Ascending aorta (tissue), 2 donors: ENCODE results near the gene HM13. TPM values are rescaled to one million over a fixed set of nuclear protein-coding genes. Genes with fewer than 3 reads are reported as not detected.
"Not testable (repeated sequence)": the region's sequence is repeated elsewhere in the genome, so short reads cannot be mapped to it uniquely, and the experiment has no call there.

ENCODE experiments used
- DNase-seq, 2 donors: peaks; one replicate each; pipeline ENCODE4 v3.0.0-alpha.2; 2019; ENCODE audit warnings: low spot score in 2 of 2
- H3K27ac ChIP-seq, 2 donors: fragments of 200-600 bp; sonication (generic); one replicate each; pipeline ENCODE4 v1.5.1; 2016 to 2017; ENCODE audit warnings: mild to moderate bottlenecking in 1 of 2
- H3K27me3 ChIP-seq: fragments of 200-600 bp; sonication (generic); one replicate; pipeline ENCODE4 v1.5.1; 2017
- H3K36me3 ChIP-seq, 2 donors: fragments of 200-600 bp; sonication (generic); one replicate each; pipeline ENCODE4 v1.5.1; 2016
- H3K4me1 ChIP-seq, 2 donors: fragments of 200-600 bp; sonication (generic); one replicate each; pipeline ENCODE4 v1.5.1; 2016 to 2017; ENCODE audit warnings: mild to moderate bottlenecking in 1 of 2
- H3K4me3 ChIP-seq, 2 donors: fragments of 200-600 bp; sonication (generic); one replicate each; pipeline ENCODE4 v1.5.1; 2016 to 2017; ENCODE audit warnings: mild to moderate bottlenecking in 1 of 2
- H3K9me3 ChIP-seq, 2 donors: fragments of 200-600 bp; sonication (generic); one replicate each; pipeline ENCODE4 v1.5.1; 2016
- intact Hi-C: fragments of 100-400 bp; cut with DNase I; formaldehyde crosslinking; loops from one replicate; pipeline ENCODE4 v1.15.1; 2023
- total RNA-seq: library from RNA; depleted of rRNA; stranded (reverse); fragments of >200 nt; gene quantifications from one replicate; pipeline ENCODE4 v1.1.0, GENCODE V29; 2016
- TF ChIP-seq, protein P1 (sequence below), 3 experiments: fragments of 200-600 bp in 2 of 3; fragments of 450-650 bp in 1 of 3; sonication (generic) in 2 of 3; IDR thresholded peaks; one replicate each; pipeline ENCODE4 v1.5.1; 2016 to 2019; ENCODE audit warnings: antibody characterized with exemption in 3 of 3, mild to moderate bottlenecking in 1 of 3, moderate library complexity in 1 of 3

Gene HM13
- total RNA-seq, 1 donor from 2014 or later, result 84.9 TPM

DNA sequence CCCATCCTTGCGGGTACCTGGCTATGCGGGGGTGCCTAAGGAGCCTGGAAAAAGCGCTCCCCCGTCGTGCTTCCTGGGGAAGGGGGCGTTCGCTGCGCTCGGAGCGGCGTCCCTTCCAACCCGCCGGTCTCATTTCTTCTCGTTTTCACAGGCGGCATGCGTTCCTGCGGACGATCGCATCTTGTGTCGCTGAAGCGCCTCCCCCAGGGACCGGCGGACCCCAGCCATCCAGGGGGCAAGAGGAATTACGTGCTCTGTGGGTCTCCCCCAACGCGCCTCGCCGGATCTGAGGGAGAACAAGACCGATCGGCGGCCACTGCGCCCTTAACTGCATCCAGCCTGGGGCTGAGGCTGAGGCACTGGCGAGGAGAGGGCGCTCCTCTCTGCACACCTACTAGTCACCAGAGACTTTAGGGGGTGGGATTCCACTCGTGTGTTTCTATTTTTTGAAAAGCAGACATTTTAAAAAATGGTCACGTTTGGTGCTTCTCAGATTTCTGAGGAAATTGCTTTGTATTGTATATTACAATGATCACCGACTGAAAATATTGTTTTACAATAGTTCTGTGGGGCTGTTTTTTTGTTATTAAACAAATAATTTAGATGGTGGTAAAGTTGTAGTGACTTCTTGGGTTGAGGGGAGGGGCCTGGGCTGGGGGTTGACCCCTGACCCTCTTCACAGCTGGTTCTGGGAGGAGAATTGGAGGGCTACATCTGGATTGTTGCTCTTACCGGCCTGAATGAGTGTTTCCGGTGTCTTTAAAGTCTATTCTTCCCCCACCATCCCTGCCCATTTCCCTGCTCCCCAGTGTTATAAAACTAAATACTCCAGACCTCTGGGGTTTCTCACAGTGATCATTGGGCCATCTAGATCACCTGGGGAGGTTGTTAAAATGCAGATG is 91.9 kb downstream of the HM13 start:
- Histone ChIP-seq H3K27ac (peak overlapping the region; percentile 89 to 98), H3K27me3 (no peaks in the 10 kb centered on the region), H3K36me3 (peaks cover 0 to 14% of the 10 kb centered on the region in 2 donors), H3K4me1 (peaks cover 0 to 25% of the 10 kb centered on the region in 2 donors), H3K4me3 (peak overlapping the region; percentile 83 to 88), H3K9me3 (no peaks in the 10 kb centered on the region)
- peak in 1 of 2 donors; percentile 74 for DNase-seq
- TF ChIP-seq, protein P1, sequence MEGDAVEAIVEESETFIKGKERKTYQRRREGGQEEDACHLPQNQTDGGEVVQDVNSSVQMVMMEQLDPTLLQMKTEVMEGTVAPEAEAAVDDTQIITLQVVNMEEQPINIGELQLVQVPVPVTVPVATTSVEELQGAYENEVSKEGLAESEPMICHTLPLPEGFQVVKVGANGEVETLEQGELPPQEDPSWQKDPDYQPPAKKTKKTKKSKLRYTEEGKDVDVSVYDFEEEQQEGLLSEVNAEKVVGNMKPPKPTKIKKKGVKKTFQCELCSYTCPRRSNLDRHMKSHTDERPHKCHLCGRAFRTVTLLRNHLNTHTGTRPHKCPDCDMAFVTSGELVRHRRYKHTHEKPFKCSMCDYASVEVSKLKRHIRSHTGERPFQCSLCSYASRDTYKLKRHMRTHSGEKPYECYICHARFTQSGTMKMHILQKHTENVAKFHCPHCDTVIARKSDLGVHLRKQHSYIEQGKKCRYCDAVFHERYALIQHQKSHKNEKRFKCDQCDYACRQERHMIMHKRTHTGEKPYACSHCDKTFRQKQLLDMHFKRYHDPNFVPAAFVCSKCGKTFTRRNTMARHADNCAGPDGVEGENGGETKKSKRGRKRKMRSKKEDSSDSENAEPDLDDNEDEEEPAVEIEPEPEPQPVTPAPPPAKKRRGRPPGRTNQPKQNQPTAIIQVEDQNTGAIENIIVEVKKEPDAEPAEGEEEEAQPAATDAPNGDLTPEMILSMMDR (IDR thresholded peaks at IDR 0.05), result no peak
- intact Hi-C loops, result no loop called here

GRCh38 chr20:31606804-31607639 is 92.8 kb downstream of the HM13 start:
- H3K4me3 ChIP-seq, result peak overlapping the region; percentile 83 to 88
- H3K4me1 ChIP-seq, result peaks cover 0 to 25% of the 10 kb centered on the region in 2 donors

GRCh38 chr20:31607640-31608250 is 93.5 kb downstream of the HM13 start:
- DNase-seq, result no peak
- H3K27me3 ChIP-seq, result no peaks in the 10 kb centered on the region
- TF ChIP-seq, protein P1 (IDR thresholded peaks at IDR 0.05), result no peak
- H3K4me3 ChIP-seq, result peak overlapping the region; percentile 83 to 88
- no peaks in the 10 kb centered on the region for H3K9me3 ChIP-seq
- intact Hi-C loops, result no loop called here
- peaks cover 0 to 25% of the 10 kb centered on the region in 2 donors for H3K4me1 ChIP-seq
- H3K27ac ChIP-seq, result peak overlapping the region; percentile 89 to 98
- H3K36me3 ChIP-seq, result peaks cover 0 to 14% of the 10 kb centered on the region in 2 donors

More at GRCh38 chr20:31606804-31607639, 92.8 kb downstream of the HM13 start:
- Histone ChIP-seq H3K27ac (peak overlapping the region; percentile 89 to 98), H3K36me3 (peaks cover 0 to 14% of the 10 kb centered on the region in 2 donors), H3K27me3 (no peaks in the 10 kb centered on the region), H3K9me3 (no peaks in the 10 kb centered on the region)
- TF ChIP-seq, protein P1 (IDR thresholded peaks at IDR 0.05), result no peak
- DNase-seq, result no peak
- intact Hi-C loops, result no loop called here

DNA sequence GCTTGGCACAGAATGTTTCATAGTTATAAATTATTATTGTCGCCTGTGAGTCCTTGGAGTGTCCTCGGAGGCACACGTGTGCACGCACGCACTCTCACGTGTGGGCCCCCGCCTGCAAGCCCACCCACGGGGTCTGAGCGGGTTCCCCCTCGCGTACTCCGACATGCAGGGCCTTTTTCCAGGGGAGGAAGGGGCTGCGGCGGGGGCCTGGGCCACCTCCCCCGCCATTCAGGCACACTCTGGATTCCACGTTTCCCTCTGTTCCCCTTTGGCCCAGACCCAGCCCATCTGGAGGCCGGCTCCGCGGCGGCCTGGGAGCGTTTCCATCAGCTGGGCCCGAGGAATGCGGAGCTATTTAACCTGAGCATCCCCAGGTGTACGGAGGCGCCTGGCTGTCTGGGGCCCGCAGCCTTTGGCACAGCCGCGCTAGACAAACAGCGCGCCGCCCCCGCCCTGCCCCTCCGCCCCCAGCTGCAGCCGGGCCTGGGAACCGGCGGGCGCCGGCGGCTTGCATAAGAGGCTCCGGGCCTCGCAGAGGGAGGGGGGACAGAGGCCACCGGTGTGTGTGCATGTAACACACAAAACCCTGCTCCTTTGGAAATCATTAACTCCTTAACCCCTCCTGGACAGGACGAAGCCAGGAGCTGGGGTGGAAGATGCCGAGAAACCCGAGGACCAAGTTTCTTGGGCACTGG is 94.2 kb downstream of the HM13 start:
- intact Hi-C loops, result no loop called here
- no peaks in the 10 kb centered on the region for H3K9me3 ChIP-seq
- H3K4me1 ChIP-seq, result peaks cover 0 to 22% of the 10 kb centered on the region in 2 donors
- no peaks in the 10 kb centered on the region for H3K27me3 ChIP-seq
- peak overlapping the region; percentile 83 to 88 for H3K4me3 ChIP-seq
- H3K36me3 ChIP-seq, result peaks cover 0 to 14% of the 10 kb centered on the region in 2 donors
- TF ChIP-seq, protein P1 (IDR thresholded peaks at IDR 0.05), result no peak
- peak in 1 of 2 donors; percentile 85 for DNase-seq
- H3K27ac ChIP-seq, result peak overlapping the region; percentile 89 to 98

DNA sequence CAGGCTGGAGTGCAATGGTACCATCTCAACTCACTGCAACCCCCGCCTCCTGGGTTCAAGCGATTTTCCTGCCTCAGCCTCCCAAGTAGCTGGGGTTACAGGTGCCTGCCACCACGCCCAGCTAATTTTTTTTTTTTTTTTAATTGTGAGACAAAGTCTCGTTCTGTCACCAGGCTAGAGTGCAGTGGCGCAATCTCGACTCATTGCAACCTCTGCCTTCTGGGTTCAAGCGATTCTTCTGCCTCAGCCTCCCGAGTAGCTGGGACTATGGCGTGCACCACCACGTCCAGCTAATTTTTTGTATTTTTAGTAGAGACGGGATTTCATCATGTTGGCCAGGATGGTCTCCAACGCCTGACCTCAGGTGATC is 98.0 kb downstream of the HM13 start:
- H3K4me1 ChIP-seq, result peaks cover 0 to 20% of the 10 kb centered on the region in 2 donors
- intact Hi-C loops, result loop anchor here (1.0 kb wide), 1 partner anchor 49 kb away; no protein-coding TSS in a partner anchor
- not testable (repeated sequence) for H3K27ac ChIP-seq

More for the DNA sequence above, 98.0 kb downstream of the HM13 start:
- not testable (repeated sequence) for H3K27me3 ChIP-seq, H3K9me3 ChIP-seq, DNase-seq, H3K36me3 ChIP-seq, H3K4me3 ChIP-seq
